Cardiac muscle cell (in vitro differentiated cells and primary cell): ENCODE data around the gene TTC24. TPM values are rescaled to one million over a fixed set of nuclear protein-coding genes. Genes with fewer than 3 reads are reported as not detected.
"Not testable (repeated sequence)": the region's sequence is repeated elsewhere in the genome, so short reads cannot be mapped to it uniquely, and the experiment has no call there.

ENCODE experiments used
- DNase-seq, 2 donors: peaks; one replicate each; pipeline versions ENCODE4 v3.0.0 to v3.0.0-alpha.2; 2010 to 2017; ENCODE audit warnings: low read depth in 1 of 2, low spot score in 1 of 2
- H3K27ac ChIP-seq: fragments of 200-600 bp; sonication (generic); 2 replicates; pipeline ENCODE4 v1.5.1; 2016
- H3K27me3 ChIP-seq: fragments of 200-600 bp; sonication (generic); 2 replicates; pipeline ENCODE4 v1.6.0; 2016; ENCODE audit warnings: control low read depth
- H3K36me3 ChIP-seq: fragments of 200-600 bp; sonication (generic); 2 replicates; pipeline ENCODE4 v1.5.1; 2016; ENCODE audit warnings: control low read depth
- H3K4me1 ChIP-seq: fragments of 200-600 bp; sonication (generic); 2 replicates; pipeline ENCODE4 v1.8.1; 2017; ENCODE audit warnings: low read depth, mild to moderate bottlenecking, mixed run types
- H3K4me3 ChIP-seq: fragments of 200-600 bp; sonication (generic); 2 replicates; pipeline ENCODE4 v1.5.1; 2016; ENCODE audit warnings: mild to moderate bottlenecking
- H3K9me3 ChIP-seq: fragments of 200-600 bp; sonication (generic); 2 replicates; pipeline ENCODE4 v1.5.1; 2017; ENCODE audit warnings: low read depth, mild to moderate bottlenecking, control low read depth
- polyA plus RNA-seq: library from polyadenylated mRNA; unstranded; fragments of >200 nt; fragmentation: Nextera tagmentation; extraction: Ambion mirVana; gene quantifications from 2 replicates; pipeline ENCODE4 v1.2.1, GENCODE V29; 2016
- total RNA-seq: library from RNA; depleted of rRNA; stranded (reverse); fragments of >200 nt; gene quantifications from 2 replicates; pipeline ENCODE4 v1.2.3, GENCODE V29; 2016
- TF ChIP-seq, protein P1 (sequence below): IDR thresholded peaks from 2 replicates; pipeline ENCODE4 v1.5.1; 2012; ENCODE audit warnings: low read depth, mild to moderate bottlenecking, low read length

TTC24 gene
- total and polyA plus RNA-seq, 2 experiments from 2014 or later, result 0.15 TPM; not detected in 1

DNA sequence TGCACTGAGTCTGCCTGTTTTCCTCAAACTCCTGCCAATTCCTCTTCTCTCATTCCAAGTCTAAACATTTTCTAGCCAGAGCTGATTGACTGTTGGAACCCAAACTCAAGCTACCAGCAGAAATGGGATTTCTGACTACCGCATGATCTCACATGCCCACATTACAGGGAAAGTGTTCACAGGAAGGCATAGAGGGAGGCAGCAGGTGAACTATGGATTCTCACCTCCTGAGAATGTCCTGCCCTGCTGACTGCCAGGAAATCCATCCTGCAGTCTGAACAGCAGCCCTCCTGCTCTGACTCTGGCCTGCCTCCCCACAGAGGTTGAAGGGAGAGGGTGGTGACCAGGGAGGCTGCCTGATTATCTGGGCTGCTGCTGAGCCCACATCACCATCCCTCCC is 29.7 kb upstream of the TTC24 start:
- Histone ChIP-seq H3K27me3 (no peaks in the 10 kb centered on the region), H3K4me3 (no peak overlapping the region), H3K36me3 (no peaks in the 10 kb centered on the region), H3K4me1 (peaks cover 8% of the 10 kb centered on the region), H3K9me3 (no peaks in the 10 kb centered on the region), H3K27ac (no peak overlapping the region)
- TF ChIP-seq, protein P1, sequence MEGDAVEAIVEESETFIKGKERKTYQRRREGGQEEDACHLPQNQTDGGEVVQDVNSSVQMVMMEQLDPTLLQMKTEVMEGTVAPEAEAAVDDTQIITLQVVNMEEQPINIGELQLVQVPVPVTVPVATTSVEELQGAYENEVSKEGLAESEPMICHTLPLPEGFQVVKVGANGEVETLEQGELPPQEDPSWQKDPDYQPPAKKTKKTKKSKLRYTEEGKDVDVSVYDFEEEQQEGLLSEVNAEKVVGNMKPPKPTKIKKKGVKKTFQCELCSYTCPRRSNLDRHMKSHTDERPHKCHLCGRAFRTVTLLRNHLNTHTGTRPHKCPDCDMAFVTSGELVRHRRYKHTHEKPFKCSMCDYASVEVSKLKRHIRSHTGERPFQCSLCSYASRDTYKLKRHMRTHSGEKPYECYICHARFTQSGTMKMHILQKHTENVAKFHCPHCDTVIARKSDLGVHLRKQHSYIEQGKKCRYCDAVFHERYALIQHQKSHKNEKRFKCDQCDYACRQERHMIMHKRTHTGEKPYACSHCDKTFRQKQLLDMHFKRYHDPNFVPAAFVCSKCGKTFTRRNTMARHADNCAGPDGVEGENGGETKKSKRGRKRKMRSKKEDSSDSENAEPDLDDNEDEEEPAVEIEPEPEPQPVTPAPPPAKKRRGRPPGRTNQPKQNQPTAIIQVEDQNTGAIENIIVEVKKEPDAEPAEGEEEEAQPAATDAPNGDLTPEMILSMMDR, result no peak
- DNase-seq, result no peak

DNA sequence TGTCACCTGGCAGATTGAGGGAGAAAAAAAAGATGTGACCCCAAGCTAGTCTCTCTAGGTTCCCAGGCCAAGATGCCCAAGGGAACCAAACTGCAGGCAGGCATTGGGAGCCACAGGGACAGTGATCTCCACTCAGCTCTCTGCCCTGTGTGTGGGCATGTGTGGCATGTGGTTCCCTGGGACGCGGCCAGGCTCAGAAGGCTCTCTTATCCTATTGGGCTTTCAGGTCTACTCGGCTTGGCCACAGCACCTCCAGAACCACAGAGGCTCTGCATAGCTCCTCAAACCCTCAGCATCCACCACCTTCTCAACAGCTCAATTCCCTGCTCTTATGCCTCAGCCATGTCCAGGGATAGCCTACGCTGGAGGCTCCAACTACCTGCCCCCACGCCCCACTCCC is 29.2 kb upstream of the TTC24 start:
- no peak overlapping the region for H3K4me3 ChIP-seq
- H3K27me3 ChIP-seq, result no peaks in the 10 kb centered on the region
- no peaks in the 10 kb centered on the region for H3K36me3 ChIP-seq
- peaks cover 8% of the 10 kb centered on the region for H3K4me1 ChIP-seq
- TF ChIP-seq, protein P1, result no peak
- H3K9me3 ChIP-seq, result no peaks in the 10 kb centered on the region
- H3K27ac ChIP-seq, result no peak overlapping the region
- DNase-seq, result no peak

DNA sequence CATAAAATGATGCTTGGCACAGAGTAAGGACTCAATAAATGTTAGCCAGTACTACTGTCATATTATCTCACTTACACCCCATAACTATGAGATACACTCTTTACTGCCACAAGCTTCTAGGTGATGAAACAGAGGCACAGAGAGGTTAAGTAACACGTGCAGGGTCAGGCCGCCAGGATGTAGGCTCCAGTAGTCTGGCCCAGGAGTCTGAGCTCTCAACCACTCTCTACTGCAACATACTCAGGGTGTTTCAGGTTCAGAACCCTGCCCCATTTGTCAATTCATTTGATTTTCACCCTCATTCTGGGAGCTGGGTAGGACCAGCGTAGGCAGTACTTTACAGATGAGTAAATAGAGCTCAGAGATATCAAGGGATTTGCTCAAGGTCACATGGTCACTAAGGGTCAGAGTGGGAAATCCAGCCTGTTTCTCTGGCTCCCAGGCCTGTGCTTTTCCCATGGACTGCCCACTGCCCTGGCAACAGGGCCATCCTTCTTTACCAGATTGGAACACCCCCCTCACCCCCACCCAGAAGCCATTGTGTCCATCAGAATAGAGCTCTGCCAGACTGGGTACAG is 28.4 kb upstream of the TTC24 start:
- Histone ChIP-seq H3K27me3 (no peaks in the 10 kb centered on the region), H3K9me3 (no peaks in the 10 kb centered on the region), H3K4me1 (peaks cover 8% of the 10 kb centered on the region), H3K4me3 (no peak overlapping the region), H3K27ac (no peak overlapping the region), H3K36me3 (no peaks in the 10 kb centered on the region)
- DNase-seq, result no peak
- TF ChIP-seq, protein P1, result no peak

DNA sequence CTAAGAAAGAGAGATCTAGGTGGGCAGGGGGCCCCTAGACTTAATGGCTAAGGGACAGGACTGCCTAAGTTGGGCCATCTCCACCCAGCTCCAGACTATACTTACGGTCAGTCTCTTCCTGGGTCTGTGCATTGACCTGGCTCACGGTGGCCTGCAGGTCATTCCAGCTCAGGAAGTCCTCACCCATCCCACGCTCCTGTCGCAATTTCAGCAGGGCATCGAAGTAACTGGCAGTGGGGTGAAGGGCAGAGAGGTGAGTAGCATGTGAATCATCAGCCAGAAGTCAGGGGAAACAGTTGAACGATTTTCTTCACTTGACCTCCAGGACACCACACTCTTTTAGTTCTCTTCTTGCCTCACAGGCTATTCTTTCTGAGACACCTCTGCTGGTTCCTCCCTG is 27.7 kb upstream of the TTC24 start:
- no peak overlapping the region for H3K27ac ChIP-seq
- DNase-seq, result no peak
- H3K4me1 ChIP-seq, result peaks cover 8% of the 10 kb centered on the region
- H3K36me3 ChIP-seq, result no peaks in the 10 kb centered on the region
- no peaks in the 10 kb centered on the region for H3K9me3 ChIP-seq
- TF ChIP-seq, protein P1, result no peak
- no peak overlapping the region for H3K4me3 ChIP-seq
- no peaks in the 10 kb centered on the region for H3K27me3 ChIP-seq

DNA sequence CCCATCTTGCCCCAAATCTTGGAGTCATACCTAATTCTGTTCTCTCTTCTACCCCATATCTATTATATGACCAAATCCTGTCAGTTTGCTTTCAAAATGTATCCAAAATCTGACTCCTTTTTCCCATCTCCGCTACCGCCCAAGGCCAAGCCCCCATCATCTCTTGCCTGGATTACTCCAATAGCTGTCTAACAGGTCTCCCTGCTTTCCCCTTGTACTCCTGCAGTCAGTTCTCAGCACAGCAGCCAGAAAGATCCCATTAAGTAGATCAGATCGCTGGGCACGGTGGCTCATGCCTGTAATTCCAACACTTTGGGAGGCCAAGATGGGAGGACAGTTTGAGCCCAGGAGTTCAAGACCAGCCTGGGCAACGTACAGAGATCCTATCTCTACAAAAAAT is 27.0 kb upstream of the TTC24 start:
- Histone ChIP-seq H3K4me3 (no peak overlapping the region), H3K4me1 (peaks cover 7% of the 10 kb centered on the region), H3K9me3 (no peaks in the 10 kb centered on the region), H3K27ac (no peak overlapping the region), H3K27me3 (no peaks in the 10 kb centered on the region), H3K36me3 (no peaks in the 10 kb centered on the region)
- DNase-seq, result no peak
- TF ChIP-seq, protein P1, result no peak

DNA sequence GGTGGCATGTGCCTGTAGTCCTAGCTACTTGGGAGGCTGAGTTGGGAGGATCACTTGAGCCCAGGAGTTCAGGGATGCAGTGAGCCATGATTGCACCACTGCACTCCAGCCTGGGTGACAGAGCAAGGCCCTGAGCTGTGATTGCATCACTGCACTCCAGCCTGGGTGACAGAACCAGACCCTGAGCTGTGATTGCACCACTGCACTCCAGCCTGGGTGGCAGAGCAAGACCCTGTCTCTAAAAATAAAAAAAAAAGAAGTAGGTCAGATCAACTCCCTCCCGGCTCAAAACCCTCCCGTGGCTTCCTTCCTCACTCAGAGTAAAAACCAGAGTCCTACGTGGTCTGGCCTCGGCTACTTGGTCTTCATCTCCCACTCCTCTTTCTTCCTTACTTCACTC is 26.6 kb upstream of the TTC24 start:
- not testable (repeated sequence) for H3K4me1 ChIP-seq, H3K27ac ChIP-seq, H3K27me3 ChIP-seq, H3K4me3 ChIP-seq, H3K9me3 ChIP-seq, H3K36me3 ChIP-seq
- peak in 1 of 2 donors; percentile 10 for DNase-seq
